Breast epithelium (tissue), 3 donors: ENCODE results near the gene CLNK.

Experiments
- CTCF ChIP-seq, 3 donors: fragments of 450-650 bp; IDR thresholded peaks; one replicate each; pipeline ENCODE4 v1.5.1; 2016 to 2017; ENCODE audit warnings: antibody characterized with exemption in 3 of 3, mild to moderate bottlenecking in 3 of 3, moderate library complexity in 3 of 3
- POLR2A ChIP-seq: fragments of 450-650 bp; IDR thresholded peaks from one replicate; pipeline ENCODE4 v1.6.1; 2016; ENCODE audit warnings: antibody characterized with exemption, mild to moderate bottlenecking, moderate library complexity
- POLR2AphosphoS5 ChIP-seq, 3 donors: sonication (generic); formaldehyde crosslinking; IDR thresholded peaks; one replicate each; pipeline ENCODE4 v1.6.1; 2017; ENCODE audit warnings: antibody characterized with exemption in 3 of 3

DNA sequence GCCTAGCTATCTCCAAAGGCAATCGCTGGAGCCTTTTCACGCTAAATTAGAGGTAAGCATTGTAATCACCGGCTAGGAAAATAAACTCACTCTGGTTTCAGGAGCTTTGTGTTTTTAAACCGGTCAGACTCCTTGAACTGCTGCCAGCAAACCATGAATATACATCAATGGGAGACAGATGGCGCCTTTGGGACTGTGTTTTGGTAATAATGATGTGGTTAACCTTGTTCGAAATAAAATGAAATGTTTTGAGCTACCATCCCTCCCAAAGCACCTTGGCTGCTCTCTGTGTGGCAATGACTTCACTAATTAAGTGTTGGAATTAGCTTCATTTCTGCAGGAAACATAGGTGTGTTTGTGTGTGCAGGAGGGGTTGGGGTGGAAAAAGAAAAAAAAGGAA, 65.3 kb downstream of the CLNK start:
- TF ChIP-seq CTCF (IDR thresholded peaks at IDR 0.05) (no peak), POLR2A (no peak), POLR2AphosphoS5 (IDR thresholded peaks at IDR 0.05) (no peak)
